LNCAP (cell line): ENCODE measurements around the gene C4orf50.

Experiments
- CTCF ChIP-seq: fragments of 450-650 bp; IDR thresholded peaks from 2 replicates; pipeline ENCODE4 v1.5.1; 2017; ENCODE audit warnings: mild to moderate bottlenecking

C4orf50 gene

GRCh38 chr4:5893591-5893990, 124.6 kb downstream of the C4orf50 start:
- no peak for TF ChIP-seq CTCF

GRCh38 chr4:5893004-5893580, 125.1 kb downstream of the C4orf50 start, which contains the start of gene CRMP1:
Gene CRMP1 (minus strand): TSS chr4:5893086. CDS start chr4:5892969, 117 bp downstream.
- no peak for TF ChIP-seq CTCF

GRCh38 chr4:5892323-5893003, 125.8 kb downstream of the C4orf50 start:
- no peak for TF ChIP-seq CTCF

- no peak for TF ChIP-seq CTCF
Observed at GRCh38 chr4:5891563-5892322, 126.5 kb downstream of the C4orf50 start.

GRCh38 chr4:5890063-5890727, 128.0 kb downstream of the C4orf50 start:
- TF ChIP-seq CTCF = no peak

GRCh38 chr4:5889002-5889696, 129.1 kb downstream of the C4orf50 start:
- no peak for TF ChIP-seq CTCF
